HCT116 (cell line): Measurements from ENCODE around the gene SLC12A5. TPM values are rescaled to one million over a fixed set of nuclear protein-coding genes. Genes with fewer than 3 reads are reported as not detected.

Experiments
- ATAC-seq: fragments of 200-7000 bp; cut with Tn5 transposase; 2 replicates; pipeline ENCODE4 v1.9.1; 2020; ENCODE audit warnings: mild to moderate bottlenecking, moderate library complexity
- BruUV-seq: library from RNA; stranded (reverse); fragments of 400-500 nt; replicated peaks from 2 replicates; lab custom pipeline; 2021; lab: Mats Ljungman, UMichigan
- CTCF ChIA-PET: fragments of 300-600 bp; sonication (Branson Sonifier 250); formaldehyde crosslinking; loops from one replicate; lab custom pipeline; 2021; ENCODE audit warnings: antibody characterized with exemption; lab: Charles Lee
- POLR2A ChIA-PET: fragments of 300-600, 350-600 bp; sonication (Branson Sonifier 250); formaldehyde crosslinking; loops from one replicate; lab custom pipeline; 2021; ENCODE audit warnings: antibody characterized with exemption; lab: Charles Lee
- RAD21 ChIA-PET, 2 experiments: fragments of 300-600 bp; sonication (Branson Sonifier 250); formaldehyde crosslinking; loops; one replicate each; lab custom pipeline; 2023; ENCODE audit warnings: low total read pairs in 2 of 2; ENCODE audit not compliant: uncharacterized antibody in 2 of 2, unreplicated experiment in 2 of 2, low non-redundant PET in 1 of 2; lab: Charles Lee
- DNase-seq: peaks from one replicate; pipeline ENCODE4 v3.0.0-alpha.2; 2010; ENCODE audit warnings: low read depth, low spot score
- H2AFZ ChIP-seq: fragments of 200-600 bp; shearing (Covaris generic), sonication (generic); 2 replicates; pipeline ENCODE4 v1.6.1; 2017; ENCODE audit warnings: low read depth, mixed run types, mixed read lengths, antibody characterized with exemption, low read length; ENCODE audit not compliant: poor library complexity, severe bottlenecking
- H3K27ac ChIP-seq: 2 replicates; pipeline ENCODE4 v1.5.1; 2012; ENCODE audit warnings: low read depth, low read length
- H3K27me3 ChIP-seq: fragments of 200-600 bp; sonication (generic); 2 replicates; pipeline ENCODE4 v1.6.1; 2016; ENCODE audit warnings: mixed run types, low read length, mixed read lengths; ENCODE audit not compliant: insufficient read depth
- H3K36me3 ChIP-seq, 2 experiments: fragments of 200-500 bp in 1 of 2; fragments of 200-600 bp in 1 of 2; sonication (Bioruptor generic) in 1 of 2; sonication (generic) in 1 of 2; 2 replicates each; pipeline versions ENCODE4 v1.5.1 to v1.6.1; 2014 to 2016; ENCODE audit warnings: low read length in 2 of 2, inconsistent platforms in 1 of 2, mixed read lengths in 1 of 2, mixed run types in 1 of 2; ENCODE audit not compliant: insufficient read depth in 2 of 2, control insufficient read depth in 1 of 2
- H3K4me1 ChIP-seq, 2 experiments: fragments of 200-600 bp in 1 of 2; sonication (generic) in 1 of 2; 2 replicates each; pipeline versions ENCODE4 v1.5.1 to v1.6.1; 2012 to 2017; ENCODE audit warnings: low read length in 2 of 2, inconsistent platforms in 1 of 2, mild to moderate bottlenecking in 1 of 2, mixed read lengths in 1 of 2, mixed run types in 1 of 2, moderate library complexity in 1 of 2; ENCODE audit not compliant: insufficient read depth in 2 of 2, control insufficient read depth in 1 of 2
- H3K4me2 ChIP-seq: fragments of 200-600 bp; sonication (generic); 2 replicates; pipeline ENCODE4 v1.6.1; 2017; ENCODE audit warnings: mixed run types, low read length, mixed read lengths
- H3K4me3 ChIP-seq, 2 experiments: fragments of 200-600 bp in 1 of 2; sonication (generic) in 1 of 2; replicated peaks in 1 of 2; 2 replicates each; pipeline ENCODE4 v1.5.1; 2011 to 2016; ENCODE audit warnings: low read length in 2 of 2, control low read depth in 1 of 2, low read depth in 1 of 2, mild to moderate bottlenecking in 1 of 2, mixed read lengths in 1 of 2, mixed run types in 1 of 2
- H3K79me2 ChIP-seq: fragments of 200-600 bp; sonication (generic); 2 replicates; pipeline ENCODE4 v1.6.1; 2017; ENCODE audit warnings: mild to moderate bottlenecking, mixed run types, low read length, moderate library complexity, mixed read lengths; ENCODE audit not compliant: insufficient read depth
- H3K9ac ChIP-seq: fragments of 200-600 bp; sonication (generic); 2 replicates; pipeline ENCODE4 v1.6.1; 2016; ENCODE audit warnings: low read length, mixed read lengths
- H3K9me2 ChIP-seq: fragments of 200-600 bp; sonication (generic), shearing (Covaris generic); 2 replicates; pipeline ENCODE4 v1.6.1; 2017; ENCODE audit warnings: mixed run types, mild to moderate bottlenecking, moderate library complexity; ENCODE audit not compliant: insufficient read depth
- H3K9me3 ChIP-seq, 2 experiments: fragments of 200-500 bp in 1 of 2; fragments of 200-600 bp in 1 of 2; sonication (Bioruptor generic) in 1 of 2; sonication (generic) in 1 of 2; 2 replicates each; pipeline ENCODE4 v1.6.1; 2014 to 2017; ENCODE audit warnings: low read length in 2 of 2, mixed read lengths in 2 of 2, inconsistent platforms in 1 of 2, low read depth in 1 of 2, mild to moderate bottlenecking in 1 of 2, mixed run types in 1 of 2, moderate library complexity in 1 of 2; ENCODE audit not compliant: control insufficient read depth in 1 of 2, insufficient read depth in 1 of 2
- H4K20me1 ChIP-seq: fragments of 200-600 bp; sonication (generic), shearing (Covaris generic); 2 replicates; pipeline ENCODE4 v1.6.1; 2017; ENCODE audit warnings: mixed run types, mild to moderate bottlenecking, moderate library complexity; ENCODE audit not compliant: insufficient read depth
- ELF1 ChIP-seq: IDR thresholded peaks from 2 replicates; pipeline ENCODE4 v1.6.1; 2012; ENCODE audit warnings: low read depth, borderline replicate concordance
- EZH2 ChIP-seq: fragments of 200-600 bp; sonication (generic); IDR thresholded peaks from 2 replicates; pipeline ENCODE4 v1.6.1; 2017; ENCODE audit warnings: antibody characterized with exemption, mixed run types
- POLR2A ChIP-seq: IDR thresholded peaks from 2 replicates; pipeline ENCODE4 v1.7.0; 2011; ENCODE audit warnings: borderline replicate concordance; ENCODE audit not compliant: insufficient read depth, insufficient read length; ENCODE audit errors: extremely low read depth
- SP1 ChIP-seq: IDR thresholded peaks from 2 replicates; pipeline ENCODE4 v1.6.1; 2012; ENCODE audit warnings: low read depth
- SRF ChIP-seq: IDR thresholded peaks from 2 replicates; pipeline ENCODE4 v1.6.1; 2012; ENCODE audit warnings: low read depth
- TCF7L2 ChIP-seq: IDR thresholded peaks from 2 replicates; pipeline ENCODE4 v1.7.0; 2011; ENCODE audit warnings: borderline replicate concordance, inconsistent platforms; ENCODE audit not compliant: insufficient read depth, insufficient read length; ENCODE audit errors: extremely low read depth
- ZFX ChIP-seq: fragments of 450-650 bp; IDR thresholded peaks from 2 replicates; pipeline ENCODE4 v1.6.1; 2017
- intact Hi-C: fragments of 100-400 bp; cut with micrococcal nuclease; formaldehyde crosslinking; loops from 2 replicates; pipeline ENCODE4 v1.10.0; 2022
- total RNA-seq: library from RNA; stranded (reverse); gene quantifications from one replicate; pipeline ENCODE4 v1.2.1, GENCODE V29; 2021; ENCODE audit not compliant: unreplicated experiment
- TF ChIP-seq, protein P1 (sequence below), 3 experiments: fragments of 200-600 bp in 1 of 3; sonication (generic) in 1 of 3; IDR thresholded peaks in 2 of 3; conservative IDR thresholded peaks in 1 of 3; 2 replicates each; pipeline ENCODE4 v1.5.1; 2012 to 2017; ENCODE audit warnings: low read depth in 2 of 3, low read length in 2 of 3, antibody characterized with exemption in 1 of 3, borderline replicate concordance in 1 of 3, control low read depth in 1 of 3, mild to moderate bottlenecking in 1 of 3, mixed read lengths in 1 of 3, mixed run types in 1 of 3, moderate library complexity in 1 of 3; ENCODE audit not compliant: insufficient read depth in 1 of 3
- TF ChIP-seq, protein P2 (sequence below): IDR thresholded peaks from 2 replicates; pipeline ENCODE4 v1.6.1; 2012
- TF ChIP-seq, protein P3 (sequence below): IDR thresholded peaks from 2 replicates; pipeline ENCODE4 v1.6.1; 2012

The SLC12A5 gene
- total RNA-seq, 1 experiment from 2014 or later: 1.9 TPM

DNA sequence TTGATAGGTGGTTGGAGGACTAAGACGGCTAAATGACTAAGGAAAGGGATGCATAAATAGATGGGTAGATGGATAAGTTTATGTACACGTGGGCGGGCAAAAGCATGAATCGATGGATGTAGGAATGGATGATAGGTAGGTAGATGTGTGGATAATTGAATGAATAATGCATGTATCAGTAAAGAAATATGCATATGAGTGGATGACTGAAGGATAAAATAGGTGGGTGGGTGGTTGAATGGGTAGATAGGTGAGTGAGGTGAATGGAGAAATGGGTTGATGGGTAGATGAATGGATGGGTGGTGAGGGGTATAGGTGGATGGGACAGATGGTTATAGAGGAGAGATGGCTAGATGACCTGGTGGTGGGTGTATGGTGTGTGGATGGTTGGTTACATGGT is 20.2 kb downstream of the SLC12A5 start:
- no peaks in the 10 kb centered on the region for H3K9me2 ChIP-seq
- H3K9me3 ChIP-seq: no peaks in the 10 kb centered on the region
- no peak overlapping the region for H3K4me3 ChIP-seq
- H3K36me3 ChIP-seq: no peaks in the 10 kb centered on the region
- intact Hi-C loops: no loop called here
- no peak overlapping the region for H3K9ac ChIP-seq
- TF ChIP-seq ELF1 (no peak), TCF7L2 (no peak)
- TF ChIP-seq, protein P1, sequence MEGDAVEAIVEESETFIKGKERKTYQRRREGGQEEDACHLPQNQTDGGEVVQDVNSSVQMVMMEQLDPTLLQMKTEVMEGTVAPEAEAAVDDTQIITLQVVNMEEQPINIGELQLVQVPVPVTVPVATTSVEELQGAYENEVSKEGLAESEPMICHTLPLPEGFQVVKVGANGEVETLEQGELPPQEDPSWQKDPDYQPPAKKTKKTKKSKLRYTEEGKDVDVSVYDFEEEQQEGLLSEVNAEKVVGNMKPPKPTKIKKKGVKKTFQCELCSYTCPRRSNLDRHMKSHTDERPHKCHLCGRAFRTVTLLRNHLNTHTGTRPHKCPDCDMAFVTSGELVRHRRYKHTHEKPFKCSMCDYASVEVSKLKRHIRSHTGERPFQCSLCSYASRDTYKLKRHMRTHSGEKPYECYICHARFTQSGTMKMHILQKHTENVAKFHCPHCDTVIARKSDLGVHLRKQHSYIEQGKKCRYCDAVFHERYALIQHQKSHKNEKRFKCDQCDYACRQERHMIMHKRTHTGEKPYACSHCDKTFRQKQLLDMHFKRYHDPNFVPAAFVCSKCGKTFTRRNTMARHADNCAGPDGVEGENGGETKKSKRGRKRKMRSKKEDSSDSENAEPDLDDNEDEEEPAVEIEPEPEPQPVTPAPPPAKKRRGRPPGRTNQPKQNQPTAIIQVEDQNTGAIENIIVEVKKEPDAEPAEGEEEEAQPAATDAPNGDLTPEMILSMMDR (IDR thresholded peaks at IDR 0.05 in 2 of 3, conservative IDR thresholded peaks at IDR 0.05 in 1 of 3; ENCODE audit: borderline replicate concordance in 1 of 3, insufficient read depth in 1 of 3, low read depth in 2 of 3, low read length in 2 of 3): no peak
- TF ChIP-seq, protein P2, sequence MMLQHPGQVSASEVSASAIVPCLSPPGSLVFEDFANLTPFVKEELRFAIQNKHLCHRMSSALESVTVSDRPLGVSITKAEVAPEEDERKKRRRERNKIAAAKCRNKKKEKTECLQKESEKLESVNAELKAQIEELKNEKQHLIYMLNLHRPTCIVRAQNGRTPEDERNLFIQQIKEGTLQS: no peak
- no peaks in the 10 kb centered on the region for H3K79me2 ChIP-seq
- H2AFZ ChIP-seq: no peak overlapping the region
- no peak overlapping the region for H3K27ac ChIP-seq
- RAD21 ChIA-PET: no interaction called here
- peaks cover 52% of the 10 kb centered on the region for H3K27me3 ChIP-seq
- H4K20me1 ChIP-seq: no peaks in the 10 kb centered on the region
- H3K4me2 ChIP-seq: no peak overlapping the region
- no TSS peak for BruUV-seq
- POLR2A ChIA-PET: no interaction called here
- H3K4me1 ChIP-seq: no peaks in the 10 kb centered on the region
- ATAC-seq (no peak), DNase-seq (no peak)
- CTCF ChIA-PET: no interaction called here

DNA sequence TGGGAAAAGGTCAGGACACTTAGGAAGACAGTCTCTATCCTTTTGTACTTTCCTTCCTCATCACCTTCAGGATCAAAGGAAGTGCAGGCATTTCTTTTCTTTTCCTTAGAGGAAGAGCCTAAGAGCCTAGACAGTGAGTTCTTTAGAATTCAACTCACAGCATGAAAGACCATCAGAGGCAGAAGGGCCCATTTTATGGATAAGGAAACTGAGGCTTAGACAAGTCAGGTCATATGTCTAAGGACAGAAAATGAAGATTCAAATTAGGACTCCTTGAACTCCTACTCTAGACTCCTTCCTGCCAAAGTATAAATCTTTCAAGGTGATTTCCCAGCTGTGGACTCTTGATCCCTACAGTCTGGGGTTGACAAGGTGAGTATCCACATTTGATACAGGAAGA is 20.8 kb downstream of the SLC12A5 start:
- DNase-seq: no peak
- H3K4me3 ChIP-seq: no peak overlapping the region
- no peaks in the 10 kb centered on the region for H3K4me1 ChIP-seq
- H3K27ac ChIP-seq: no peak overlapping the region
- no peak overlapping the region for H2AFZ ChIP-seq
- ATAC-seq: no peak
- TF ChIP-seq, protein P3, sequence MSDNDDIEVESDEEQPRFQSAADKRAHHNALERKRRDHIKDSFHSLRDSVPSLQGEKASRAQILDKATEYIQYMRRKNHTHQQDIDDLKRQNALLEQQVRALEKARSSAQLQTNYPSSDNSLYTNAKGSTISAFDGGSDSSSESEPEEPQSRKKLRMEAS: no peak
- TF ChIP-seq POLR2A (no peak), SP1 (no peak), SRF (no peak), ZFX (no peak), EZH2 (no peak)
- TF ChIP-seq, protein P1 (IDR thresholded peaks at IDR 0.05 in 2 of 3, conservative IDR thresholded peaks at IDR 0.05 in 1 of 3; ENCODE audit: borderline replicate concordance in 1 of 3, insufficient read depth in 1 of 3, low read depth in 2 of 3, low read length in 2 of 3): no peak
- intact Hi-C loops: no loop called here
- H3K9me3 ChIP-seq: no peaks in the 10 kb centered on the region
- H3K79me2 ChIP-seq: no peaks in the 10 kb centered on the region
- no peaks in the 10 kb centered on the region for H3K9me2 ChIP-seq
- no peak overlapping the region for H3K9ac ChIP-seq
- ChIA-PET RAD21 (no interaction called here), CTCF (no interaction called here), POLR2A (no interaction called here)
- H3K36me3 ChIP-seq: no peaks in the 10 kb centered on the region
- no peaks in the 10 kb centered on the region for H4K20me1 ChIP-seq
- H3K27me3 ChIP-seq: peaks cover 50% of the 10 kb centered on the region
- BruUV-seq: no TSS peak
- H3K4me2 ChIP-seq: no peak overlapping the region
